PC-3 (cell line): ENCODE measurements around the gene ZNF169. TPM values are rescaled to one million over a fixed set of nuclear protein-coding genes. Genes with fewer than 3 reads are reported as not detected.
A peak's percentile ranks its signal among the peaks of the same experiment; 100 is the strongest.
"Not testable (repeated sequence)": the region's sequence is repeated elsewhere in the genome, so short reads cannot be mapped to it uniquely, and the experiment has no call there.

ENCODE experiments used
- ATAC-seq: fragments of 200-7000 bp; cut with Tn5 transposase; 2 replicates; pipeline ENCODE4 v1.9.1; 2020; ENCODE audit warnings: mild to moderate bottlenecking, moderate library complexity
- BruUV-seq: library from RNA; stranded (reverse); fragments of 400-500 nt; replicated peaks from 2 replicates; lab custom pipeline; 2021; lab: Mats Ljungman, UMichigan
- CTCF ChIA-PET: fragments of 300-600 bp; sonication (Branson Sonifier 250); formaldehyde crosslinking; loops from one replicate; lab custom pipeline; 2022; ENCODE audit warnings: antibody characterized with exemption; lab: Charles Lee
- POLR2A ChIA-PET: fragments of 300-600 bp; sonication (Branson Sonifier 250); formaldehyde crosslinking; loops from one replicate; lab custom pipeline; 2022; ENCODE audit warnings: antibody characterized with exemption; ENCODE audit not compliant: unreplicated experiment; lab: Charles Lee
- DNase-seq: peaks from one replicate; pipeline ENCODE4 v3.0.0-alpha.2; 2015
- H2AFZ ChIP-seq: fragments of 300-600 bp; sonication (generic); 2 replicates; pipeline ENCODE4 v1.6.0; 2016; ENCODE audit warnings: antibody characterized with exemption, low read length
- H3F3A ChIP-seq: fragments of 300-600 bp; sonication (generic); one replicate; pipeline ENCODE4 v1.6.0; 2017; ENCODE audit warnings: antibody characterized with exemption, low read length, control low read depth, mild to moderate bottlenecking; ENCODE audit not compliant: unreplicated experiment
- H3K27ac ChIP-seq: fragments of 300-600 bp; sonication (generic); 2 replicates; pipeline ENCODE4 v1.5.1; 2016; ENCODE audit warnings: mild to moderate bottlenecking, low read length
- H3K27me3 ChIP-seq: fragments of 300-600 bp; sonication (generic); 2 replicates; pipeline ENCODE4 v1.6.1; 2016; ENCODE audit warnings: low read length, mixed read lengths
- H3K36me3 ChIP-seq: fragments of 300-600 bp; sonication (generic); 2 replicates; pipeline ENCODE4 v1.6.1; 2016; ENCODE audit warnings: low read depth, mixed run types, low read length, mixed read lengths
- H3K4me1 ChIP-seq: fragments of 300-600 bp; sonication (generic); 2 replicates; pipeline ENCODE4 v1.5.1; 2016; ENCODE audit warnings: low read length; ENCODE audit not compliant: insufficient read depth
- H3K4me2 ChIP-seq: fragments of 300-600 bp; sonication (generic); 2 replicates; pipeline ENCODE4 v1.6.0; 2016; ENCODE audit warnings: low read length
- H3K4me3 ChIP-seq: fragments of 300-600 bp; sonication (generic); 2 replicates; pipeline ENCODE4 v1.5.1; 2016; ENCODE audit warnings: mild to moderate bottlenecking, low read length, mixed read lengths
- H3K79me2 ChIP-seq: fragments of 300-600 bp; sonication (generic); 2 replicates; pipeline ENCODE4 v1.6.1; 2017; ENCODE audit warnings: low read length, mixed read lengths
- H3K9ac ChIP-seq: fragments of 300-600 bp; sonication (generic); 2 replicates; pipeline ENCODE4 v1.6.0; 2016; ENCODE audit warnings: mild to moderate bottlenecking, low read length
- H3K9me2 ChIP-seq: fragments of 300-600 bp; sonication (generic); replicated peaks from 2 replicates; pipeline ENCODE4 v1.6.1; 2016; ENCODE audit warnings: mixed run types, low read length, mixed read lengths
- H3K9me3 ChIP-seq: fragments of 300-600 bp; sonication (generic); 2 replicates; pipeline ENCODE4 v1.6.1; 2016; ENCODE audit warnings: low read length, mixed read lengths
- H4K20me1 ChIP-seq: fragments of 300-600 bp; sonication (generic); 2 replicates; pipeline ENCODE4 v1.6.1; 2016; ENCODE audit warnings: low read length, mixed read lengths
- CTCF ChIP-seq: fragments of 300-600 bp; sonication (generic); conservative IDR thresholded peaks from 2 replicates; pipeline ENCODE4 v1.5.1; 2017; ENCODE audit warnings: antibody characterized with exemption, low read depth, mild to moderate bottlenecking, low read length
- EZH2 ChIP-seq: fragments of 300-600 bp; sonication (generic); IDR thresholded peaks from one replicate; pipeline ENCODE4 v1.6.1; 2017; ENCODE audit warnings: antibody characterized with exemption, mild to moderate bottlenecking, low read length; ENCODE audit not compliant: unreplicated experiment
- EZH2phosphoT487 ChIP-seq: fragments of 300-600 bp; sonication (generic); IDR thresholded peaks from 2 replicates; pipeline ENCODE4 v1.6.1; 2018; ENCODE audit warnings: mild to moderate bottlenecking, antibody characterized with exemption, low read length, borderline replicate concordance
- intact Hi-C: fragments of 100-400 bp; cut with micrococcal nuclease; formaldehyde crosslinking; loops from 2 replicates; pipeline ENCODE4 v1.9.0; 2023
- total RNA-seq: library from RNA; depleted of rRNA; stranded (reverse); fragments of >200 nt; gene quantifications from 2 replicates; pipeline ENCODE4 v1.2.3, GENCODE V29; 2014

The ZNF169 gene
- total RNA-seq, 1 experiment from 2014 or later: 2.4 TPM

- no peaks in the 10 kb centered on the region for H3K9me3 ChIP-seq
- TF ChIP-seq EZH2phosphoT487 (no peak), EZH2 (no peak), CTCF (no peak)
- DNase-seq: peak; percentile 50
- ATAC-seq: no peak
- H3K4me1 ChIP-seq: 0 out of 2 replicates have a peak, but pooled peaks cover 7% of the 10 kb centered on the region
- no TSS peak for BruUV-seq
- no peak overlapping the region for H2AFZ ChIP-seq
- no peaks in the 10 kb centered on the region for H3F3A ChIP-seq
- no peaks in the 10 kb centered on the region for H4K20me1 ChIP-seq
- POLR2A ChIA-PET: no interaction called here
- no peak overlapping the region for H3K9ac ChIP-seq
- no peak overlapping the region for H3K27ac ChIP-seq
- H3K9me2 ChIP-seq: no peaks in the 10 kb centered on the region
- no peaks in the 10 kb centered on the region for H3K36me3 ChIP-seq
- no peaks in the 10 kb centered on the region for H3K27me3 ChIP-seq
- intact Hi-C loops: no loop called here
- CTCF ChIA-PET: no interaction called here
- H3K79me2 ChIP-seq: no peaks in the 10 kb centered on the region
- H3K4me2 ChIP-seq: no peak overlapping the region
- no peak overlapping the region for H3K4me3 ChIP-seq
Measured at GRCh38 chr9:94250456-94250855, 8.6 kb upstream of the ZNF169 start.

GRCh38 chr9:94256007-94256406, 3.1 kb upstream of the ZNF169 start:
- Histone ChIP-seq H3K9ac (no peak overlapping the region), H3K27me3 (no peaks in the 10 kb centered on the region), H3K9me2 (no peaks in the 10 kb centered on the region), H2AFZ (no peak overlapping the region), H3K27ac (no peak overlapping the region), H3K4me1 (no peaks in the 10 kb centered on the region), H3K4me2 (no peak overlapping the region), H4K20me1 (no peaks in the 10 kb centered on the region), H3K36me3 (no peaks in the 10 kb centered on the region), H3K9me3 (no peaks in the 10 kb centered on the region), H3K79me2 (peaks cover 15% of the 10 kb centered on the region), H3K4me3 (no peak overlapping the region), H3F3A (no peaks in the 10 kb centered on the region)
- intact Hi-C loops: no loop called here
- ChIA-PET POLR2A (no interaction called here), CTCF (no interaction called here)
- ATAC-seq: no peak
- DNase-seq: no peak
- no TSS peak for BruUV-seq
- no peak for TF ChIP-seq EZH2phosphoT487

GRCh38 chr9:94265626-94266402, 6.7 kb downstream of the ZNF169 start:
- H3K4me3 ChIP-seq, CTCF ChIA-PET, DNase-seq, H3K4me1 ChIP-seq, H3K9me3 ChIP-seq, H3K9ac ChIP-seq, H3K27ac ChIP-seq, intact Hi-C loops, BruUV-seq, POLR2A ChIA-PET, H3K9me2 ChIP-seq, H3K4me2 ChIP-seq, H3F3A ChIP-seq, H4K20me1 ChIP-seq, H3K27me3 ChIP-seq, H2AFZ ChIP-seq, ATAC-seq, H3K36me3 ChIP-seq: not testable (repeated sequence)
- peaks cover 34% of the 10 kb centered on the region for H3K79me2 ChIP-seq
